ENCODE measurements around the gene ARPC1A.
A peak's percentile ranks its signal among the peaks of the same experiment; 100 is the strongest.
"Not testable (repeated sequence)": the region's sequence is repeated elsewhere in the genome, so short reads cannot be mapped to it uniquely, and the experiment has no call there.

ARPC1A gene

GRCh38 chr7:99371376-99371920 is 45.8 kb downstream of the ARPC1A start:
- DNase-seq (ENCODE audit: low spot score) = peak; percentile 74

GRCh38 chr7:99372275-99373090 is 46.8 kb downstream of the ARPC1A start:
- DNase-seq (ENCODE audit: low spot score) = peak; percentile 96

GRCh38 chr7:99373091-99374066 is 47.7 kb downstream of the ARPC1A start:
- no peak for DNase-seq (ENCODE audit: low spot score)

DNA sequence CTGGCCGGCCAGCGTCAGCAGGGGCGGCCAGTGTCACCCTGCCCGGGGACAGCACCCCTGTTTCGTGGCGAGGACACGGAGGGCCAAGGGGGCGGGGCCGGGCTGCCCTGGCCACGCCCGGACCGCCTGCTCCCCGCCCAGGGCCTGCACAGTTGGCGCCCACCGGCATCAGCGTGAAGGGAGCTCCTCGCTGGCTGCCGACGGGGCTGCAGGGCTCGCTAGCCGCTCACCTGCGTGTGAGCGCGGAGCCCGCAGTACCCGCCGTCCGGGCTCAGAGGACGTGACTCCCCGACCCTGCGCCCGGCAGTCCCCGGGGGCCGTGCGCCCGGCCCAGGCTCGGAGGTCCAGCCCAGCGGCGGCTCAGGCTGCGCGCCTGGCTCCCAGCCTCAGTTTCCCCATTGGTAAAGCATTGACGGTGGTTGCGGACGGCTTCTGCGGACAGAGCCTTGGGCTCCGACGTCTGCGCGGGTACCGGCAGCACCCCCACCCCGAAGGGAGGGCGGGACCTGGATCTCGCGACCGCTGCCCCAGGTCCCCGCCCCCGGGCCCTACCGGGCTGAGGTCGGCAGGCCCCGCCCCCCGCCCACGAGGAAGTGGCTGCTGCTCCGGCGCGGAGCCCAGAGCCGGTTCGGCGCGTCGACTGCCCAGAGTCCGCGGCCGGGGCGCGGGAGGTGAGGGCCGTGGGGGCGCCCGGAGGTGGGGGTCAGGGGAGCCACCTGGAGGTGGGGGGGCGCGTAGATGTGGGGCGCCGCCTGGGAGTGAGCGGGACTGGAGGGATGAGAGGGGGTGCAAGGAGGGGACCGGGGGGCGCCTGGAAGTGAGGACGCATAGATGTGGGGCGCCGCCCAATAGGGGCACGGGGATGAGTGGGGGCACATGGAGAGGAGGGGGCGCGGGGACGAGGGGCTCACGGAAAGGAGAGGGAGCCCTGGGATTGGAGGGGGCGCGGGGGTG is 48.7 kb downstream of the ARPC1A start, which contains the start of gene ARPC1B:
TSS of gene ARPC1B (plus strand) at position 620 of the 954 bp plus-strand sequence. CDS start 10,985 bp downstream, outside the sequence.
- peak; percentile 84 for DNase-seq (ENCODE audit: low spot score)

- DNase-seq (ENCODE audit: low spot score) = peak; percentile 85
Observed at GRCh38 chr7:99375070-99375807, 49.5 kb downstream of the ARPC1A start.

DNA sequence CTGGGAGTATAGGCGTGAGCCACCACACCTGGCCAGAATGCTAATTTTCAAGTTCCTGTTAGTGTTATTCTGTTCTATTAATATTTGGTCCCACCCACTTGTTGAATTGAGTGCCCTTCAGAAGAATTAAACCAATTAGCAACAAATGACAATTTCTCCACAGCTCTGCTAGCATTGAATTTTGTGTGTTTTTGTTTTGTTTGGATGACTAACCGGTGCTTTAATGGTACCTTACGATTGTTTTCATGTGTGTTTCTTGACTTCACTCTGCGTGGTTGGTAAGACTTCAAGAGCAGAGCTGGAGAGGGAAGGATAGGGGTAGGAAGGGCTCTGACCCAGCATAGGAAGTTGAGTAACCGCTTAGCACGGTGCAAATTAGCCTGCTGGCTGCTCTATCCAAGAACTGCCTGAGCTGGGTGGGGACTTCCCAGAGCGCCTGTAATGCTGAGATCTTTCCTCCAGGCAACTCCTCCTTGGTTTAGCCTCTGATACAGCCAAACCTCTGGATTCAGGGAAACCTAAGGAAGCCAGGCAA is 53.4 kb downstream of the ARPC1A start:
- peak; percentile 82 for DNase-seq (ENCODE audit: low spot score)

- DNase-seq (ENCODE audit: low spot score) = not testable (repeated sequence)
Observed at GRCh38 chr7:99379693-99380031, 54.0 kb downstream of the ARPC1A start.

GRCh38 chr7:99380032-99380822 is 54.5 kb downstream of the ARPC1A start:
- DNase-seq (ENCODE audit: low spot score) = no peak

GRCh38 chr7:99380823-99381663 is 55.3 kb downstream of the ARPC1A start:
- peak; percentile 68 for DNase-seq (ENCODE audit: low spot score)

GRCh38 chr7:99381664-99382075 is 56.0 kb downstream of the ARPC1A start:
- no peak for DNase-seq (ENCODE audit: low spot score)

- DNase-seq (ENCODE audit: low spot score) = no peak
Observed at GRCh38 chr7:99383203-99383602, 57.5 kb downstream of the ARPC1A start.

- DNase-seq (ENCODE audit: low spot score) = no peak
Observed at GRCh38 chr7:99383791-99384370, 58.2 kb downstream of the ARPC1A start.

DNA sequence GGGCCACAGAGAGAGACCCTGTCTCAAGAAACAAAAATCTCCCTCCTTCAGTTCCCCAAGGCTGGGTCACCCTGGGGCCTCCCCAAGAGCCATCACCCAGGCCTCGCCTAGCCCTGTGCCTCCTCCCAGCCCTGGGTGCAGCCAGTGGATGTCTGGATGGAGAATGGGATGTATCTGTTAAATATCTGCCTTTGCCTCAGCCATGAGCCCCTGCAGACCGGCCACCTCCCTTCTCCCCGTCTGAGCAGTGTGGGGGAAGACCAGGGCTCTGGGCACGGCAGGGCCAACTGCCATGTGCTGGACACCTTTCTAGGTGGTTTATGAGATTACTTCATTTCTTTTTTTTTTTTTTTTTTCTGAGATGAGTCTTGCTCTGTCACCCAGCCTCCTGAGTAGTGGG is 58.8 kb downstream of the ARPC1A start:
- no peak for DNase-seq (ENCODE audit: low spot score)

DNA sequence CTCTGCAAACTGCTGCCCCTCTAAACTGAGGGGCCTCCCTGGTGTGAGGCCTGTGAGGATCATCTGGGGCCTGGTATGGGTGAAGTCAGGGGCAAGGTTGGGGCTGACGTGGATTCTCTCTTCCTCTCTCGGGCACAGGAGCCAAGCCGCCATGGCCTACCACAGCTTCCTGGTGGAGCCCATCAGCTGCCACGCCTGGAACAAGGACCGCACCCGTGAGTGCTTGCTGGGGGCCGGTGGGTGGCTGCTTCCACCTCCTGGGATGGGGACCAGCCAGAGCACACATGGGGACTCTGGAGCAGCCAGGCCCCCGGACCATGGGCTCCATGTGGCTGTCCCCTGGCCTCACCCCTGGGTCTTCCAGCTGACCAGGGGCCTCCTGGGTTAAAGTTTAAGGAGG is 59.9 kb downstream of the ARPC1A start:
- no peak for DNase-seq (ENCODE audit: low spot score)

- peak; percentile 44 for DNase-seq (ENCODE audit: low spot score)
Observed at GRCh38 chr7:99386584-99387238, 61.0 kb downstream of the ARPC1A start.

- DNase-seq (ENCODE audit: low spot score) = not testable (repeated sequence)
Observed at GRCh38 chr7:99387239-99387635, 61.5 kb downstream of the ARPC1A start.

DNA sequence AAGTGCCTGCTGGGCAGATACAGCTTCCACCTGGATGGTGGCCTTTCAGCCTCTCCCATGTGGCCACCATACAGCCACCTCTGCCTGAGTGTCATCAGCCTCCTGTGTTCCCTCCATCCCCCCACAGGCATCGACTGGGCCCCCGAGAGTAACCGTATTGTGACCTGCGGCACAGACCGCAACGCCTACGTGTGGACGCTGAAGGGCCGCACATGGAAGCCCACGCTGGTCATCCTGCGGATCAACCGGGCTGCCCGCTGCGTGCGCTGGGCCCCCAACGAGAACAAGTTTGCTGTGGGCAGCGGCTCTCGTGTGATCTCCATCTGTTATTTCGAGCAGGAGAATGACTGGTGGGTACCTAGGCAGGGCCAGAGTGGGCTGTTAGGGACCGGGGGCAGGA is 62.2 kb downstream of the ARPC1A start:
- DNase-seq (ENCODE audit: low spot score) = no peak

- DNase-seq (ENCODE audit: low spot score) = no peak
Observed at GRCh38 chr7:99389772-99390171, 64.1 kb downstream of the ARPC1A start.

Measured in kidney tubule cell (primary cell).